ENCODE results near the gene GBP5. TPM values are rescaled to one million over a fixed set of nuclear protein-coding genes. Genes with fewer than 3 reads are reported as not detected.

The GBP5 gene
- total and polyA plus RNA-seq, 4 experiments from 2014 or later: 37.9 to 124 (median 77.7) TPM

- intact Hi-C loops (cut with micrococcal nuclease): loop anchor here (5.0 kb wide), 1 partner anchor 57 kb away; the partner anchor contains the start of gene GBP4
- no peaks in the 10 kb centered on the region for H3K9me3 ChIP-seq (ENCODE audit: control insufficient read depth in 1 of 2, low read length in 2 of 2)
- Mint-ChIP-seq H3K27me3 (no peaks in the 10 kb centered on the region), H3K9me3 (peaks cover 0 to 17% (median 6%) of the 10 kb centered on the region in 8 donors), H3K4me1 (peaks cover 31 to 63% (median 44%) of the 10 kb centered on the region in 4 donors), H3K27ac (peak overlapping the region in 1 of 7 donors; percentile 34), H3K36me3 (peaks cover 55 to 56% of the 10 kb centered on the region in 2 donors), H3K4me3 (no peak overlapping the region)
- DNase-seq: no peak
- no peaks in the 10 kb centered on the region for H3K27me3 ChIP-seq (ENCODE audit: insufficient read depth, low read length)
- ChIA-PET POLR2A (ENCODE audit: partially characterized antibody) (no interaction called here), CTCF (ENCODE audit: partially characterized antibody) (no interaction called here)
- no peak overlapping the region for H3K4me3 ChIP-seq (ENCODE audit: low read length in 2 of 2)
- H3K27ac ChIP-seq (ENCODE audit: low read depth, low read length): no peak overlapping the region
- no peaks in the 10 kb centered on the region for H3K36me3 ChIP-seq (ENCODE audit: insufficient read depth, low read length)
- peaks cover 48% of the 10 kb centered on the region for H3K4me1 ChIP-seq (ENCODE audit: insufficient read depth, low read length)
Measured at GRCh38 chr1:89254658-89255287, 17.9 kb downstream of the GBP5 start.

- Histone ChIP-seq H3K36me3 (ENCODE audit: insufficient read depth, low read length) (no peaks in the 10 kb centered on the region), H3K9me3 (ENCODE audit: control insufficient read depth in 1 of 2, low read length in 2 of 2) (peaks cover 0 to 3% of the 10 kb centered on the region in 2 donors), H3K4me1 (ENCODE audit: insufficient read depth, low read length) (no peaks in the 10 kb centered on the region), H3K4me3 (ENCODE audit: low read length in 2 of 2) (no peak overlapping the region), H3K27ac (ENCODE audit: low read depth, low read length) (no peak overlapping the region), H3K27me3 (ENCODE audit: insufficient read depth, low read length) (no peaks in the 10 kb centered on the region)
- Mint-ChIP-seq H3K27ac (no peak overlapping the region), H3K9me3 (peaks cover 2 to 33% (median 25%) of the 10 kb centered on the region in 8 donors), H3K4me3 (no peak overlapping the region), H3K27me3 (no peaks in the 10 kb centered on the region), H3K4me1 (peaks cover 3 to 29% (median 10%) of the 10 kb centered on the region in 4 donors), H3K36me3 (peaks cover 42 to 45% of the 10 kb centered on the region in 2 donors)
- intact Hi-C loops (cut with micrococcal nuclease): no loop called here
- POLR2A ChIA-PET (ENCODE audit: partially characterized antibody): no interaction called here
- DNase-seq: no peak
- CTCF ChIA-PET (ENCODE audit: partially characterized antibody): no interaction called here
Measured at GRCh38 chr1:89243046-89243445, 29.6 kb downstream of the GBP5 start.

Other genes starting within 250 kb of the GBP5 start
- gene GBP3, start 250.0 kb downstream of the GBP5 start, total RNA-seq: 10 to 100 TPM; 51.8 to 54.1 TPM
- gene GBP3, start 250.0 kb downstream of the GBP5 start, polyA plus RNA-seq: 10 to 100 TPM in 1 of 2 donors, 1 to 10 TPM in 1; 6.4 to 10.2 TPM
- 10 to 100 TPM; 74.1 to 74.2 TPM for gene GBP1, start 207.7 kb downstream of the GBP5 start, total RNA-seq
- 10 to 100 TPM; 54.3 to 66.0 TPM for gene GBP1, start 207.7 kb downstream of the GBP5 start, polyA plus RNA-seq
- 100 to 1,000 TPM; 186 to 199 TPM for gene GBP2, start 146.7 kb downstream of the GBP5 start, total RNA-seq
- gene GBP2, start 146.7 kb downstream of the GBP5 start, polyA plus RNA-seq: 100 to 1,000 TPM; 109 to 127 TPM
- under 1 TPM; 0.17 TPM for gene GBP7, start 96.9 kb downstream of the GBP5 start, total RNA-seq
- gene GBP7, start 96.9 kb downstream of the GBP5 start, polyA plus RNA-seq: not detected
- 10 to 100 TPM; 48.5 to 49.5 TPM for gene GBP4, start 73.9 kb downstream of the GBP5 start, total RNA-seq
- 10 to 100 TPM; 36.8 to 54.3 TPM for gene GBP4, start 73.9 kb downstream of the GBP5 start, polyA plus RNA-seq
- under 1 TPM; 0.17 to 0.23 TPM for gene GBP6, start 91.2 kb upstream of the GBP5 start, total RNA-seq
- gene GBP6, start 91.2 kb upstream of the GBP5 start, polyA plus RNA-seq: under 1 TPM; 0.17 to 0.30 TPM